ENCODE measurements around the gene GJA9.
"Not testable (repeated sequence)": the region's sequence is repeated elsewhere in the genome, so short reads cannot be mapped to it uniquely, and the experiment has no call there.

GJA9 gene

GRCh38 chr1:38873027-38873969, 8.1 kb downstream of the GJA9 start, which contains the start of gene MYCBP:
Gene MYCBP (minus strand): TSS chr1:38873348. CDS start chr1:38873305, 43 bp downstream.
- peak; percentile 89 for DNase-seq (ENCODE audit: low spot score)

DNA sequence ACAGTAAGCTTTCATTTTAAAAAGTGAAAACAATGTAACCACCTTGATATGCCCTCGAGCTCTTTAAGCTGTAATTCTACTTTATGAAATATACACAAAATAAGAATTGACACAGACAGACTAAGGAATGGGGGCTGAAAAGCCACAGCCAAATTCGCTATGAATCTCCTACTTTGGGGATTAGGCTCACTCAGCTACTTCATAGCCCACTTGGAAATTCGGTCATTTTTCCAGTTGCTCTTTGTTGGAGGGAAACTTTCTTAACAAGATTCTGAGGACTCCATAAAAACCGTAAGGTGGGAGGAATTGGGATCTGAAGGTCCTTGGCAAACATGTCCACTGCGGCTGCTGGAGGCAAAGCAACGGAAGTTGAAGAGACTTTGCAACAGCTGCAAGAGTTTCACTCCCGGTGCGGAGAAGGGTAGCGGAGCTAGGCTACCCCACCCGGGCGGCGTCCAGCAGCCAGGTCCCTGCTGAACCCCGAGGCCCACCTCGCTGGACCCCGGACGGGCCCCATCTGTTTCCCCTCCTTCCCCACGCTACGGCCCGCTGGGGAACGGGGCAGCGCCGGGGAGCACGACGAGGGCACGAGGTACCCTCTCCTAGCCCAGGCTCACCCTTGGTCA, 8.9 kb downstream of the GJA9 start:
- DNase-seq (ENCODE audit: low spot score), result no peak

DNA sequence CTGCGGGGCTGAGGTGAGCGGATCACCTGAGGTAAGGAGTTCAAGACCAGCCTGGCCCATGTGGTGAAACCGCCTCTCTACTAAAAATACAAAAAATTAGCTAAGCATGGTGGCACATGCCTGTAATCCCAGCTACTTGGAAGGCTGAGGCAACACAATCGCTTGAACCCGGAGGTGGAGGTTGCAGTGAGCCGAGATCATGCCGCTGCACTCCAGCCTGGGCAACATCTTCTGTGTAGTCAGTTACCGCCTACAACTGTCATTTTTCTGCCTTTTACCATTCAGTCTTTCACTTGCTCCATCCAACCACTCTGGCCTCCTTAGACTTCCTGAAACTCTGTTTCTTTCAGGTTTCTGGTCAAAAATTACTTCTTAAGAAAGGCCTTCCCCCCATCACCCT, 10.4 kb downstream of the GJA9 start:
- DNase-seq (ENCODE audit: low spot score), result no peak

- DNase-seq (ENCODE audit: low spot score), result no peak
Observed at GRCh38 chr1:38867208-38867607, 14.2 kb downstream of the GJA9 start.

- no peak for DNase-seq (ENCODE audit: low spot score)
Observed at GRCh38 chr1:38865112-38865715, 16.2 kb downstream of the GJA9 start.

DNA sequence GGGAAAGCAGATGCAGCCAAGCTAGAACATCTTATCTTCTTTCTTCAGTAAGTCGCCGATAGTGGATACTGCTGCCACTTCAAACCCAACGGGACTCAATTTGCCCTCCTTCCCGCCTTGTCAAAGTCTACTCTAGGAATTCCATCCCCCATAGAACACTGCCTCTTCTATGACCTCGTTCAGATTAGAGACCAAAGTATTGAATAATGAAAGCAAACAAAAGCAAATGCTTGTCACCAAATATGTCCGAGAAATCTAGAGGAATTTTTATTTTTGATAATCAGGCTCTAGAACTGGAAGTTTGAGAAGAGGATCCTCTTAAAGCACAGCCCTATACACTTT, 21.0 kb downstream of the GJA9 start:
- no peak for DNase-seq (ENCODE audit: low spot score)

GRCh38 chr1:38859561-38860453, 21.6 kb downstream of the GJA9 start, which contains the start of gene RRAGC:
Gene RRAGC (minus strand): TSS chr1:38859772. CDS start chr1:38859646, 126 bp downstream.
- peak; percentile 93 for DNase-seq (ENCODE audit: low spot score)

DNA sequence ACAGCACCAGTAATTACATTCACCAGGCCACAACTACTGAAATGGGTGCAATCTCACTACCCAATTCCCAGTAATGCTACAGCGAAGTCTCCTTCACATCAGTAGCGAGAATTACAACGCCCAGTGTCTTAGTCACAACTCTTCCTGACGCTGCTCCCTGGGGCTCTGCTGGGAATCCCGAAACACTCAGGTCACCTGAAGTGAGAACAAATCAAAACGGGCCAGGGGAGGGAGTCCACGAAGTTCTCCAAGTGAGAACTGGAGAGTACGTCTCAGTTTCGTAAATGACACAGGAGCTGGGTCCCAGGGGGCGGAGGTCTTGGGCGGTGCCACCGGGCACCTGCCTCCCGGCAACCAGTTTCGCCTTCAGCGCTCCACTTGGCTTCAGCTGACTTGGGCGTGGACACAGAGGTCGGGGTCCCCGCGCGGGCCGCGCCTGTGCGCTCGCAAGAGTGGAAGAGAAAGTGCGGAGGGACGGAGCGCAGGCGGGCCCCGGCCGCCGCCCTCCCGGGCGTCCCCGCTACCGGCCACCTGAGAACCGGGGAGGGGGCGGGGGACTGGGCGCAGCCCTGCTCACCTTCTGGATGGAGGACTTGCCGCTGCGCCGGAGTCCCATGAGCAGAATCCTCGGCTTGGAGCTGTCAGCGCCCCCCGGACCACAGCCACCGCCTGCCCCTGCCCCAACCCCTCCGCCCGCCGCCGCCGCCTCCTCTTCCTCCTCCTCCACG, 22.4 kb downstream of the GJA9 start:
- DNase-seq (ENCODE audit: low spot score), result no peak

GRCh38 chr1:38852780-38853179, 28.6 kb downstream of the GJA9 start:
- no peak for DNase-seq (ENCODE audit: low spot score)

DNA sequence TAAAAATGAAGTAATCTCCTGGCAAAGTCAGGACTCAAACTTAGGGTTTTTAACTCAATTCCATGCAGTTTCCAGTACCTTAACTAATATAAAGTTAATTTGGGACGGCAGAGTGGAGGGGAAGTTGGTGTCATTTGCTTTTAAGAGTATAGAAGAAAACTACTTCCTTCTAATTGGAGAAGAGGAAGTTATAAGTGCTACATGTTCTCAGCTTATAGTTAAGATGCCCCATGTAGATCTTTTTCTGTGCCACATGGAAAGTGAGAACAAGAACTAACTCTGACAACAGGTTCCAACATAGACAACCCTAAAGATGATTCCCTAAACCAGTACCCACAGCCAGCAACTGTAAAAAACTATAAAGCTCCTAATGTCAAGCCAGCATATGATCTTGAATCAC, 33.3 kb downstream of the GJA9 start:
- DNase-seq (ENCODE audit: low spot score), result no peak

- no peak for DNase-seq (ENCODE audit: low spot score)
Observed at GRCh38 chr1:38846210-38846609, 35.2 kb downstream of the GJA9 start.

DNA sequence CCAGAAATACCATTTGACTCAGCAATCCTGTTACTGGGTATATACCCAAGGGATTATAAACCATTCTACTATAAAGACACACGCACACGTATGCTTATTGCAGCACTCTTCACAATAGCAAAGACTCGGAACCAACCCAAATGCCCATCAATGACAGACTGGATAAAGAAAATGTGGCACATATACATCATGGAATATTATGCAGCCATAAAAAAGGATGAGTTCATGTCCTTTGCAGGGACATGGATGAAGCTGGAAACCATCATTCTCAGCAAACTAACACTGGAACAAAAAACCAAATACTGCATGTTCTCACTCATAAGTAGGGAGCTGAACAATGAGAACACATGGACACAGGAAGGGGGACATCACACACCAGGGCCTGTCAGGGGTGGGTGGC, 36.3 kb downstream of the GJA9 start:
- DNase-seq (ENCODE audit: low spot score), result not testable (repeated sequence)

GRCh38 chr1:38840281-38840680, 41.1 kb downstream of the GJA9 start:
- DNase-seq (ENCODE audit: low spot score), result no peak

DNA sequence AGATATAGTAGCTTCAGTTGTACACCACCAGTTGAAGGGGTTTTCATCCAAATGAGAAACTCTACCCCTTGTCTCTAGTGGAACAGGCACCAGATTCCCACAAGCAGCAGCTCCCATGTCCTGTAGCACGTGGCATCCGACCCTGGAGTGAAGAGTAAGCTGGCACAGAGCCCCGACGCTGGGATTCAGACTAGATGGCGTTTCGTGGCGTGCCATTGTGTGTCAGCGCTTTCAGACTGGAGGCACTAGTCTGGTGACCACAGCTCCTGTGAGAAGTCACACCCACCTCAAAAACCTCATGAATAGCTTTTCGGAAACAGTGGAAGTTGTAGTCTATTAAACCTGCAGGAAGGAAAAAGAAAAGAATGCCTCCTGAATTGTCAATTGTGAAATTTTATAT, 42.0 kb downstream of the GJA9 start:
- peak; percentile 64 for DNase-seq (ENCODE audit: low spot score)

GRCh38 chr1:38836316-38836715, 45.1 kb downstream of the GJA9 start:
- not testable (repeated sequence) for DNase-seq (ENCODE audit: low spot score)

DNA sequence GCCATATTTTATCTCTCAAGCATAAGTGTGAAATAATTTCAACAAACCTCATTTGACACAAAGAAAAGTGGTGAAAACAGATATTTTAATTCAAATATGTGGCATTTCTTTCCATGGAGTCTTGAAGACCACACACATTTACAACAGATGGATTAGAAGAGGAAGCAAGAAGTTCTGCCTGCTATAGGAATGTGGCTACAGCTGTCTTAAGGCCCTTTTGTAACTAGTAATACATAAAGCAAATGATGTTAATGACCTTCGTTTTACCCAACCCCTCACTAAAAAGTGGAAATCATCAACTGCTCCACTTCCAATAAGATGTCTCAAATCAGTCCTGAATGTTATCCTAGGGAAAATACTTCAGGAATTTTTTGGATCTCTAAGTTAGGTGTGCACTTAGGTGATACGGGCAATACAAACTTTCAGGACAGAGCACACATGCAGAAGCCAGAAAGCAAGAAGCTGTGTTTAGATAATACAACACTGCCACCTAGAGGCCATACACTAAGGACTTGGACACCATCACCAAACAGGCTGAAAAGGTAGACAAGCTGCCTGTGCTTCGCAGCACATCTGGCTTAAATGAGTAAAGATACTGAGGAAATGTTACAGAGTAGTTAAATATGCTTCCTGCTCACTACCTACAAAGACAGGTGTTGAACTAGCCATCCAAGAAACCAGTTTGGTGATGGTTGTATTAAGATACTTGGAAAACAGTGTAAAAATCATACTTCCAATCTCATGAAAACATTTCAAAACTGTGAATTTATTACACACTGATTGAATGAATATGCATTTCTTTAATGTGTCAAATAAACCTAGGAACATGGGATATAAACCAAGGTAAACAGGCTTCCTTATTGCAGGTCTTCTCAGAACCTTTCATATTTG, 46.2 kb downstream of the GJA9 start:
- peak; percentile 66 for DNase-seq (ENCODE audit: low spot score)

- no peak for DNase-seq (ENCODE audit: low spot score)
Observed at GRCh38 chr1:38834221-38834782, 47.1 kb downstream of the GJA9 start.

DNA sequence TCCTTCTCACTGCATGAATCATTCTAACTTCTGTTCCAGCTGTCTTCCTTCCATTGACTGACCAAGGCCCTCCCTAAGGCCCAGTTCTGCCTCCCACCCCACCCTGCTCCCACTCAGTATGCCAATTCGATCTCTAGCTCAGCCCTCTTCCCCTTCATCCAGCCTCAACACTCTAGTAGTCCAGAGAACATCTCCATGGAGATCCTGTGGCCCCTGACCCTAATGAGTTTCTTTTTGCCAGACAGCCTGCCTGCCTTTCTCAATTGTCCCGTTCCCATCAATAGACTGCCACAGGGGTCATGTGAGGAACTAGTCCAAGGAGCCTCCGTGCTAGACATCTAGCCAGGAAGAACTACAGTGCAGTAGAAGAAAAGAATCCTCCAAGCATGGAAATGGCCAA, 48.2 kb downstream of the GJA9 start:
- no peak for DNase-seq (ENCODE audit: low spot score)

DNA sequence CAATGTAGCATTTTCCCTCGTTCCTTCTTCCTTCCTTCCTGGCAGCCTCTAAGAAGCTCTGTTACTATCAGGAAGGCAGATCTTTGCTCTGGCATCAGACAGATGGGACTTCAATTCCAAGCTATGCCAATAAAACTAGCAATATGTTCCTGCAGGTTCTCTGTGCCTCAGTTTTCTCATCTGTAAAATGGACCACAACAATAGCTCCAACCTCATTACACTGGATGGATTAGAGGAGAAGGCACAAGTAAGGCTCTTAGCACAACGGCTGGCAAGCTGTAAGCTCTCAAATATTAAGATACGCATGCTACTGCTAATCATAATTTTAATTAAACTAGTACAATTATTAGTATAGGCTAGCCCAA, 49.0 kb downstream of the GJA9 start:
- DNase-seq (ENCODE audit: low spot score), result no peak

Data from kidney capillary endothelial cell (primary cell).